Uterus (tissue), 2 donors: ENCODE measurements around the gene TEX54.

Source experiments
- POLR2A ChIP-seq, 2 donors: fragments of 450-650 bp; IDR thresholded peaks; one replicate each; pipeline ENCODE4 v1.6.1; 2016; ENCODE audit warnings: antibody characterized with exemption in 2 of 2, mild to moderate bottlenecking in 1 of 2, moderate library complexity in 1 of 2
- TF ChIP-seq, protein P1 (sequence below), 4 experiments: fragments of 200-600 bp in 2 of 4; fragments of 450-650 bp in 2 of 4; sonication (generic) in 2 of 4; IDR thresholded peaks; one replicate each; pipeline ENCODE4 v1.5.1; 2016 to 2019; ENCODE audit warnings: antibody characterized with exemption in 4 of 4, mild to moderate bottlenecking in 2 of 4, moderate library complexity in 1 of 4

DNA sequence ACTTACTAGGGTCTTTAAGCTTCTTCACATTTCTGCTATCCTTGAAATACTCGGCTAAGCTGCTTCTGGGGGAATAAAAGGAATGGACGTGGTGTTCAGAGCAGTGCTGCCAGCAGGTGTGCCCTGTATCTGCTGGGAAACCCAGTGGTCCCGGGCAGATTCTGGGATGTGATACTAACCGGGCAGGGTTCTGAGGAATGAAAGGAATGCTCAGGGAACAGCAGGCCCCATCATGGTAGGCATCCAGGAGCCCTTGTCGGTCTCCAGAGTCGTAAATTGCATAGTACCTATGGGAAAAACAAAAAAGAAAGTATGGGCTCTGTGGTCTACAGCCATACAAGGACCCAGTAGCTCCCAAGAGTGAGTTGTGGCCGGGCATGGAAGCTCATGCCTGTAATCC is 36.4 kb downstream of the TEX54 start:
- no peak for TF ChIP-seq POLR2A (IDR thresholded peaks at IDR 0.05)
- TF ChIP-seq, protein P1, sequence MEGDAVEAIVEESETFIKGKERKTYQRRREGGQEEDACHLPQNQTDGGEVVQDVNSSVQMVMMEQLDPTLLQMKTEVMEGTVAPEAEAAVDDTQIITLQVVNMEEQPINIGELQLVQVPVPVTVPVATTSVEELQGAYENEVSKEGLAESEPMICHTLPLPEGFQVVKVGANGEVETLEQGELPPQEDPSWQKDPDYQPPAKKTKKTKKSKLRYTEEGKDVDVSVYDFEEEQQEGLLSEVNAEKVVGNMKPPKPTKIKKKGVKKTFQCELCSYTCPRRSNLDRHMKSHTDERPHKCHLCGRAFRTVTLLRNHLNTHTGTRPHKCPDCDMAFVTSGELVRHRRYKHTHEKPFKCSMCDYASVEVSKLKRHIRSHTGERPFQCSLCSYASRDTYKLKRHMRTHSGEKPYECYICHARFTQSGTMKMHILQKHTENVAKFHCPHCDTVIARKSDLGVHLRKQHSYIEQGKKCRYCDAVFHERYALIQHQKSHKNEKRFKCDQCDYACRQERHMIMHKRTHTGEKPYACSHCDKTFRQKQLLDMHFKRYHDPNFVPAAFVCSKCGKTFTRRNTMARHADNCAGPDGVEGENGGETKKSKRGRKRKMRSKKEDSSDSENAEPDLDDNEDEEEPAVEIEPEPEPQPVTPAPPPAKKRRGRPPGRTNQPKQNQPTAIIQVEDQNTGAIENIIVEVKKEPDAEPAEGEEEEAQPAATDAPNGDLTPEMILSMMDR (IDR thresholded peaks at IDR 0.05) = no peak
